HepG2 (cell line): ENCODE data around the gene GPATCH11. TPM values are rescaled to one million over a fixed set of nuclear protein-coding genes. Genes with fewer than 3 reads are reported as not detected.

Source experiments
- BHLHE40 ChIP-seq: IDR thresholded peaks from 2 replicates; pipeline ENCODE4 v1.6.1; 2011; ENCODE audit warnings: low read length, improper control_type of control experiment
- EP300 ChIP-seq, 3 experiments: sonication (generic) in 1 of 3; formaldehyde crosslinking in 1 of 3; IDR thresholded peaks; 2 replicates each; pipeline versions ENCODE4 v1.5.1 to v1.6.1; 2011 to 2020; ENCODE audit warnings: low read depth in 2 of 3, low read length in 2 of 3, borderline replicate concordance in 1 of 3, improper control_type of control experiment in 1 of 3, mild to moderate bottlenecking in 1 of 3, missing genetic modification reagents in 1 of 3, moderate library complexity in 1 of 3
- KIAA2018 ChIP-seq: sonication (generic); formaldehyde crosslinking; IDR thresholded peaks from 2 replicates; pipeline ENCODE4 v1.5.0; 2020; ENCODE audit warnings: mild to moderate bottlenecking, missing genetic modification reagents, borderline replicate concordance
- MED13 ChIP-seq: sonication (generic); formaldehyde crosslinking; IDR thresholded peaks from 2 replicates; pipeline ENCODE4 v1.5.0; 2020; ENCODE audit warnings: missing genetic modification reagents
- MLX ChIP-seq: IDR thresholded peaks from 2 replicates; pipeline ENCODE4 v1.6.1; 2016
- REXO4 ChIP-seq: sonication (generic); formaldehyde crosslinking; IDR thresholded peaks from 2 replicates; pipeline ENCODE4 v1.8.0; 2022; ENCODE audit warnings: missing genetic modification reagents, mild to moderate bottlenecking, borderline replicate concordance
- SMAD1 ChIP-seq: sonication (generic); formaldehyde crosslinking; IDR thresholded peaks from 2 replicates; pipeline ENCODE4 v1.4.0; 2020; ENCODE audit warnings: missing genetic modification reagents, low read depth, mild to moderate bottlenecking, borderline replicate concordance
- SP4 ChIP-seq: sonication (generic); formaldehyde crosslinking; IDR thresholded peaks from 2 replicates; pipeline ENCODE4 v1.8.1; 2023; ENCODE audit warnings: mild to moderate bottlenecking, missing genetic modification reagents
- ZNF292 ChIP-seq: sonication (generic); formaldehyde crosslinking; IDR thresholded peaks from 2 replicates; pipeline ENCODE4 v1.8.1; 2022; ENCODE audit warnings: mild to moderate bottlenecking, low read depth, missing genetic modification reagents, borderline replicate concordance
- ZNF350 ChIP-seq: sonication (generic); formaldehyde crosslinking; IDR thresholded peaks from 2 replicates; pipeline ENCODE4 v1.4.0; 2020; ENCODE audit warnings: mild to moderate bottlenecking, low read depth, missing genetic modification reagents, borderline replicate concordance
- polyA plus RNA-seq, 8 experiments: library from polyadenylated mRNA; depleted of rRNA in 3 of 8; stranded (reverse) in 7 of 8; unstranded in 1 of 8; fragments of >200 nt; fragmentation: Illumina TruSeq in 4 of 8; extraction: Trizol in 4 of 8; gene quantifications; 2 replicates each; pipeline versions ENCODE4 v1.2.1 to v1.2.3, GENCODE V29; 2011 to 2016; ENCODE audit warnings: low read depth in 4 of 8, missing spikeins in 1 of 8, mixed read lengths in 1 of 8; ENCODE audit not compliant: insufficient read depth in 1 of 8
- total RNA-seq, 5 experiments: library from RNA; depleted of rRNA; stranded (reverse); fragments of >200 nt; fragmentation: Illumina TruSeq; extraction: Trizol; gene quantifications; 2 replicates each; pipeline ENCODE4 v1.2.3, GENCODE V29; 2016; ENCODE audit warnings: low read depth in 1 of 5
- TF ChIP-seq, protein P1 (sequence below): sonication (generic); formaldehyde crosslinking; IDR thresholded peaks from 2 replicates; pipeline ENCODE4 v1.9.0; 2021; ENCODE audit warnings: missing genetic modification reagents, borderline replicate concordance
- TF ChIP-seq, protein P2 (sequence below): IDR thresholded peaks from 2 replicates; pipeline ENCODE4 v1.6.1; 2012; ENCODE audit warnings: inconsistent platforms

Gene GPATCH11
- total and polyA plus RNA-seq, 2 of the 13 experiments (the other 11 are each of a cell fraction or from before 2014, with no cell fraction given): 3.8 to 8.7 TPM

DNA sequence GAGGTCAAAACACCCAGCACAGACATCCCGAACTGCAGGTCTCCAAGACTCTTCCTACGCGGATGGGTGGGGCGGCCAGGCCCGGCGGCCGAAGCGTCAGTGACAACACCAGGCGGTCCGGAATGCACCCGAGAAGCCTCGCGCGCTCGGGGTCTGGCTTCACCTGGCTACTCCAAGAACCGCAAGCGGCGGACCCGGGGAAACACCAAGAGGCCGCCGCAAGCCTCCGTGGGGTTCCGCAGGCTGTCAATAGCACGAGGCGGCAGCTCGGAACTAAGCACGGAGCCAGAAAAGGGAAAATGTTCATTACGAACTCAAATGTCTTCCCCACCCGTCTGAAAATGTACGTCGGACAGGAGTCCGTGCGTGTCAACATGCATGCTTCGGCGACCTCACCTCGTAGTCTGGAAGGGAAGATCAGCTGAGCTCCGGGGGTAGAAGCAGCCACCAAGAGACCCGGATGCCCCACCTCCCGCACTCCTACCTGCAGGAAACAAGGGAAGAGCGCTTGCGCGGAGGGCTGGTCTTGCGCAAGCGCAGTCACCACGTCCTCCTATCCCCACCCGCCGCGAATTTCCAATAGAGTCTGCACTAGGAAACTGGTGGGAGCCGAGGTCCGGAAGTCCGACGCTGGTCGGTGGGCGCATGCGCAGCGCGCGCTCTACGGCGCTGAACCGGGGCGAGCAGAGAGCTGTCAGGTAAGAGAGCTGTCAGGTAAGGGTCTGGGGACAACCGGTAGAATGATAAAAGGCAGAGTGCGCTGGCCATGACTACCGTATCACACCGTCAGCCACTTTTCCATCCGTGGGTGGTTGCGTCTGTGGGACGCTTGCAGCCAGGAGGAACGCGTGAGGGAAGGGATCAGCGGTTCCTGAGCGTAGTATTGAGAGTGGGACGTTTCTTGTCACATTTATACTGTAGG, at the start of gene GPATCH11, which contains the start of gene HEATR5B (continued):
- TF ChIP-seq KIAA2018 (CRISPR knock-in tag): peak; percentile 35; the same call in 1 of the 2 replicates
- TF ChIP-seq ZNF292: peak; percentile 74
- peak in 1 of 2 experiments; percentile 16; a peak in 1 of 4 replicates for TF ChIP-seq EP300 (IDR thresholded peaks at IDR 0.05; ENCODE audit: low read depth in 2 of 2, low read length in 2 of 2)
- TF ChIP-seq EP300 (CRISPR knock-in tag; IDR thresholded peaks at IDR 0.05; ENCODE audit: borderline replicate concordance): 0 out of 2 replicates have a peak, but pooled peaks have one; percentile 8
- TF ChIP-seq, protein P1, sequence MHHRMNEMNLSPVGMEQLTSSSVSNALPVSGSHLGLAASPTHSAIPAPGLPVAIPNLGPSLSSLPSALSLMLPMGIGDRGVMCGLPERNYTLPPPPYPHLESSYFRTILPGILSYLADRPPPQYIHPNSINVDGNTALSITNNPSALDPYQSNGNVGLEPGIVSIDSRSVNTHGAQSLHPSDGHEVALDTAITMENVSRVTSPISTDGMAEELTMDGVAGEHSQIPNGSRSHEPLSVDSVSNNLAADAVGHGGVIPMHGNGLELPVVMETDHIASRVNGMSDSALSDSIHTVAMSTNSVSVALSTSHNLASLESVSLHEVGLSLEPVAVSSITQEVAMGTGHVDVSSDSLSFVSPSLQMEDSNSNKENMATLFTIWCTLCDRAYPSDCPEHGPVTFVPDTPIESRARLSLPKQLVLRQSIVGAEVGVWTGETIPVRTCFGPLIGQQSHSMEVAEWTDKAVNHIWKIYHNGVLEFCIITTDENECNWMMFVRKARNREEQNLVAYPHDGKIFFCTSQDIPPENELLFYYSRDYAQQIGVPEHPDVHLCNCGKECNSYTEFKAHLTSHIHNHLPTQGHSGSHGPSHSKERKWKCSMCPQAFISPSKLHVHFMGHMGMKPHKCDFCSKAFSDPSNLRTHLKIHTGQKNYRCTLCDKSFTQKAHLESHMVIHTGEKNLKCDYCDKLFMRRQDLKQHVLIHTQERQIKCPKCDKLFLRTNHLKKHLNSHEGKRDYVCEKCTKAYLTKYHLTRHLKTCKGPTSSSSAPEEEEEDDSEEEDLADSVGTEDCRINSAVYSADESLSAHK (CRISPR knock-in tag): peak; percentile 87; the same call in 1 of the 2 replicates
- peak; percentile 12; the same call in 1 of the 2 replicates for TF ChIP-seq BHLHE40
- TF ChIP-seq, protein P2, sequence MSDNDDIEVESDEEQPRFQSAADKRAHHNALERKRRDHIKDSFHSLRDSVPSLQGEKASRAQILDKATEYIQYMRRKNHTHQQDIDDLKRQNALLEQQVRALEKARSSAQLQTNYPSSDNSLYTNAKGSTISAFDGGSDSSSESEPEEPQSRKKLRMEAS: peak; percentile 89
- TF ChIP-seq REXO4: no peak
- TF ChIP-seq SP4 (CRISPR knock-in tag): peak; percentile 61
- peak; percentile 48 for TF ChIP-seq MLX
- peak; percentile 71; the same call in 1 of the 2 replicates for TF ChIP-seq MED13
- TF ChIP-seq ZNF350: peak; percentile 92; the same call in 1 of the 2 replicates
- TF ChIP-seq SMAD1: peak; percentile 62; the same call in 1 of the 2 replicates
